GM21360 (cell line): ENCODE data around the gene KCNK5.

Experiments
- ATAC-seq: cut with Tn5 transposase; IDR thresholded peaks from one replicate; pipeline ENCODE4 v1.9.1; 2021; ENCODE audit warnings: mild to moderate bottlenecking, moderate library complexity; ENCODE audit not compliant: unreplicated experiment

KCNK5 gene

DNA sequence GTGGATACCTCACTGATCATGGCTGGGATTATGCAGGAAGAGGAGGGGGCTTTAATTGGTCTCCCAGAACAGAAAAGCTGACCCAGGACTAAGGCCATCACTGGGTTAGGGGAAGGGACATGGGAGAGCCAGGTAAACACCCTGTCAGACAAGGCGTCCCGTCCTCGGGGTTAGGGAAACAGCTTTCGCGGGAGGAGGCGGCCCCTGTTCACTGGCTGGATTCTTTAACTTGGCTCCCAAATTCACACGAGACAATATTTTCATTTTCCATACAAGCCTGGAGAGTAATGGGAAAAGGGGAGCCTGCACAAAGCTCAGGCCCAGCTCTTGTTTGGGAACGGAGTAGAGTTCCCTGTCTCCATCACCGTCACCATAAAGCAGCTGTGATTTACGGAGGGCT, 29.3 kb downstream of the KCNK5 start:
- no peak for ATAC-seq

DNA sequence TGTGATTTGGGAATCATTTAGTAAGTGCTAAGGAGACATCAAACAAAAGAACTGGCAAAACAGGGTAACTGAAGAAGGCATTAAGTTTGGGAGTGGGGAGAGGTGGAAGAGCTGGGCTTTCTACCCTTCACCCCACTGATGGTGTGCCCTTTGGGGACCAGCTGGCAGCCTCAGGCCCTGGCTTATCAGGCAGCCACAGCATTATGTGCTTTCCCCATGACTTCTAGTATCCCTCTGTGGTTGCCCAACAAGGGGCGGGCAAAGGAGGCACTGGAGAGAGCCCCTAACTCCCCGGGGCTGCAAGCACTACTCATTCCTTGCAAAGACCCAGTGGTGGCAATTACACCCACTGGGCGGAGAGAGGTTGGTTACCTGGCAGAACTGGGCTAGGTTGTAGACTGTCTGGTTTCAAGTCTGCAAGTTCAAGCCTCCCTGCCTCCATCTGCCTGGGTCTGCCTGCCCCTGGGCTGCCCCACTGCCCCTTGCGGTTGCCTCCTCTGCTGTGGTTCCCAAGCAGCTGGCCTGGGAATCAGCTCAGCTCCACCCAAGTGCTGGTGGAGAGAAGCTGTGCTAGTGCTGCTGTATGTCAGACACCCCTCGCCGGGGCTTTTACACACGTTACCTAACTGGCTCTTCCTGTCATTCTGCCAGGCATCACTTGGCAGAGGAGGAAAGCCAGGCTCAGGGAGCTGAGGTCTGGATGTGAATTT, 29.9 kb downstream of the KCNK5 start:
- no peak for ATAC-seq

DNA sequence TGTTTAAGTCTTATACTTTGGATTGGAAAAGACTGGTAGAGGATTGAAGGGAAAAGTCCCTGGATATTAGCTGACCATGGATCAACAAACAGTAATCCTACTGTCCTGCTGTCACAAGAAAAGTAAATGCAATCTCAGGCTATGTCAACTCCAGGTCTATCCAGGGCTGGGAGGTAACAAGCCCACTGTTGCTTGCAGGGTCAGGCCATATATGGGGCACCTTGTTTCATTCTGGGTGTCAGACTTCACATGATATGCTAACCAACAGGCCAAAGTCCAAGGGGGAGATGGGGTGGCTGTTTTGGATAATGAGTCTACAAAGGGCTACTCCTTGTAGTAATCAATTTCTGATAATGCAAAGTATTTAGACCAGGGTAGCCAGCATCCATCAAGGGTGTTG, 30.7 kb downstream of the KCNK5 start:
- no peak for ATAC-seq

DNA sequence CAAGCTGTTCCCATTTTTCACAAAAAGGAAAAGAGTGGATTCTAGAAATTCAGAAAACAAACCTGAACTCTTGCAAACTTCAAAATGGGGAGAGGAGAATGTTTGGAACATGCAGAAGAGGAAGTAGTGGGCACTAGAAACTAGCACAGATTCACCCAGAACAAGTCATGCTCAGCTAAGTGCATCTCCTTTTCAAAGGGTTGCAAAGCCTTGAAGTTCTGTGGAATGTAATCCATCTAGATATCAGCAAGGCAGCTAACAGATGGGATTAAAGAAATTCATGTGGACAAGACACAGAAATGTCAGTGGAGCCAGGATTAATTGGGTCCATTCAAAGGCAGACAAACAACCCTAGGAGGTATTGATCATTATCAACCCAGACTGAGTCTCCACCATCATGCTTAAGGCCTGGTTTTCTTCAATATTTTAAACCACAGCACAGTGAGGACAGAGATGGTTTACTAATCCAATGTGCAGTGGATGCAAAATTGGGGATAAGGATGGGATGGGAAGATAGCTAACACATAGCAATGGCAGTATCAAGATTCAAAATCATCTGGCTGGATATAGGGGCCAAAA, 31.3 kb downstream of the KCNK5 start:
- no peak for ATAC-seq

DNA sequence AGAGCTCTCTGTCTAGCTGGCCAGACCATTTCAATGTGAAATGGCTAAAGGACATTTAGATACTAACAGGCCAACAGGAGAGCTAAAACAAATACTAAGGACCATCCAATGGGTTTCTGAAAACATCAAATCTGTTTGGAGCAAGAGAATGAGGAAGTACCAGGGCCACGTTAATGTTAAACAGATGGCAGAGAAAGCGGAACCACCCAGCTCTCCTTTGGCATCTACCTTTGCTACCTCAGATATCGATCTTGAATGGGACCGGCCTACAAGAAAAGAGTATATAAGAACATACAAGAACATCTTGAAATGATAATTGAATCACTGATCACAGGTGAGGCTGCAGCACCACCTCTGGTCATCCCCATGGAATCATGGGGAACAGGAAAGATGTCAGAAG, 31.8 kb downstream of the KCNK5 start:
- no peak for ATAC-seq

DNA sequence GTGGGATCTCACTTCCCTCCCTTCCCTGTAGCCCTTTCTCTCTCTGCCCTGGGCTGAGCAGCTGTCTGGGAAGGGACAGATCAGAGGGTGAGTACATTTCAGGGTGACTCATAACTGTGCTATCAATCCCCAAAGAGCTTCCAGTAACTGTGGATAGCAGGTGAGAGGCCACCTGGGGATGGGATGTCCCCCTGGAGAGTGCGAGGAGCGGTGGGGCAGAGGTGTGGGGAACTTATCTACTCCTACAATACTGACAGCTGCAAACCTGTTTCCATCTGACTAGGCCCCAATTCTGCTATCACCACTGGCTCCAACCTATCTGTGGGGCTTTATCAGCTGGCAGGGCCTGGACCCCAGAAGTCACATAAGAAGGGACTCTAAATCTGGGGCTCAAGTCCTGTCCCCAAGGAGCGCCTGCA, 32.6 kb downstream of the KCNK5 start:
- no peak for ATAC-seq

DNA sequence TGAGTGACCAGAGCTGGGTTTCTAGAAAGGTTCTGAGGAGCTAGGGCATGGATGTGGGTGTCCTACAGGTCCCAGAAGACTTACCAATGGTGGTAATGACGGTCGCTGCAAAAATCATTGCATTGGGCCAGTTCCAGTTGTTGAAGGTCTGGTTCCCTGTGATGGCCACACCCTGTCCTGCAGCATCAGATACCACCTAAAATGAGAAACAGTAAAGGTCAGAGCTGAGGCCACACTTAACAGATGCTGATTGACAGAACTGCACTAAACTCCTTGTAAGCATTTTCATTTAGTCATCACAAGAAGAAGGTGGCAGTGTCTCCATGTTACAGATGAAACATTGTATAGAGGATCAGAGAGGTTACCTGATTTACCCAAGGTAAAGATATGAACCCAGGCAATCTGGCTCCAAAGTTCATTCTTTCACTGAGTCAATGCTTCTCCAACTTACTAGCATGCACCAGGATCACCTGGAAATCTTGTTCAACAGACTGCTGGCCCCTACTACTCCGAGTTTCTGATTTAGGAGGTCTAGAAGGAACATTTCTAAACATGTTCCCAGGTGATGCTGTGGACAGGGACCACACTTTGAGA, 33.4 kb downstream of the KCNK5 start:
- ATAC-seq: no peak

DNA sequence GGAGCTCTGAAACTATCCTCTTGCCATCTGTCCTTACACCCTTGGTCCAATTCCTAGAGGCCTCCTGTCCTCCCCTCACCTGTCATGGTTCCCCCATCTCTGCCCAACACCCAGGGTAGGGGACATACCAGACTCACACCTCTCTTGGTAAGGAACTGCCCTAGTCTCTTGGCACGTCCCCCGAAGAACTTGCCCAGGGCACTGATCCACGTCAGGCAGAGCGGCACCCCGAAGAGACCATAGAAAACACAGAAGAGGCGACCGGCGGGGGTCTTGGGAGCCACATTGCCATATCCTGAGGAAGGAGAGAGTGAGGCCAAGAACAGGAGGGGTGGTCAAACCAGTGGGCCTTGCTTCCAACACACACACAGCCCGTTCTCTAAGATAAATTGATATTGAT, 34.8 kb downstream of the KCNK5 start:
- ATAC-seq: no peak

DNA sequence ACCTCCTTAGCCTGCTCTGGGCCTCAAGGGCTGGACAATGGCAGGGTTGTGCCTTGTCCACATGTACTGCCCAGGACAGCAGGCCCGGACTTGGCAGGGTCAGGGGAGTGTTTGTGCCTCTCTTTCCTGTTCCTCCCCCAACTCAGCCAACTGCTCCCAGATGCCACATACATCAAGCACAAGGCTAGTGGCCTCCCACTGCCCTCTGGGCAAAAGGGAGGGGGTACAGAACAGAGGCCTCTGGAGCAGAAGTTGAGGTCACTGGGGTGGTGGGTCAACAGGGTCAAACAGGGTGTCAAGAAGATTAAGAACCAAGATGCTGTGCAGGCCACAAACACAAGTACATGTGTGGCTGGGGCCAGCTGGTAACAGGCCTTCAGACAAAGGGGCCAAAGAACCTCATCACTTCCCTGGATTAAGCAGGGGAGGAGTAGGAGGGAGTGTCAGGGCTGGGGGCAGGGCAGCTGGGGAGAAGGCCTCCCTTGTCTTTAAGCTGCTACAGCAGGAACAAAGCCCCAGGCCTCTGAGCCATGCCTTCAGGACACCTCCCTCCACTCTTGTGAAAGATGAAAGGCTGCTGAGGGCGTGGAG, 36.0 kb downstream of the KCNK5 start:
- ATAC-seq: no peak

DNA sequence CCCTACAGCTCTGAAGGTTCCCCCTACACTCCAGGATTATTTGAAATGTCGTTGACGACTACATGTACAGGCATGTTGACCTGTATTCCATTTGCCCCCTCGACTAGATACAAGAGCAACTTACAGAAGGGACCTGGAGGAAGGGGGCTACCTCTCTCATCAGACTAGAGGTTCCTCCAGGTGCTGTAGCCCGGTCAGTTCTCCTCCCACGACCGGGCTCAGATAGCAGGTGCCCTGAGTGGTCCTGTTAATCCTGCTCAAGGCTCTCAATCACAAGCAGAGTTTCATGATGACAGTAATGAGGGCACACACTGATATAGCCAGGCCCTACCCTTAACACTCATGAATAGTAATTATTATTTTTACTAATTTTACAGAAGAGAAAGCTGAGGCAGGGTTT, 36.5 kb downstream of the KCNK5 start:
- no peak for ATAC-seq

DNA sequence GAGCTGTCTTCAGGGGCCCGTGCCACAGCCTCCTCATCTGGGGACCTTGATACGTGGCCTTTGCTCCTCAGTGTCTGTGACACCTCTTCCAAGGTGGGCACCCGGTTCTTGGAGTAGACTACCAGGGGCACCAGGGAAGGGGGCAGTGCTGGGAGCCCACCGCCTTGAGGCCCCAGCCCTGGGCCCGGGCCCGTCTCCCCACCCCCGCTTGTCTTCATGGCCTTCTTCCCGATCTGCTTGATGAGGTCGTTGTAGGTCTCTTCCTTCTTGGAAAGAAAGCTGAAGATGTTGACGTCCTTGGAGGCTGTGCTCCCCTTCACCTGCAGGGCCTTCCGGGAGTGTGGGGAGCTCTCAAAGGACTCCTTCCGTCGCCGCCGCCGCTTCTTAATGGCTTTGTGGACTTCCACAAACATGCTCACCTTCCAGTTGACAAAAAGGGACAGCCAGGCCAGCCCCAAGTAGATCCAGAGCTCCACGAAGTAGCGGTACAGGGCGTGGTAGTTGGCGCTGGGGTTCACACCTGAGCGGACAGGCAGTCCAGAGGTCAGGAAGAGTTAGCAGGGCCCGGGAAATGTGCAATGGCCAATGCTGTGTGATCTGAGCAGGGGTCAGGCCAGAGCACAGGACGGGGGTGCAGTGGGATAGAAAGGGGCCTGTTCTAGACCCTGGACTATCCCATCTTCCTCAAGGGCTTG, 37.9 kb downstream of the KCNK5 start:
- no peak for ATAC-seq

DNA sequence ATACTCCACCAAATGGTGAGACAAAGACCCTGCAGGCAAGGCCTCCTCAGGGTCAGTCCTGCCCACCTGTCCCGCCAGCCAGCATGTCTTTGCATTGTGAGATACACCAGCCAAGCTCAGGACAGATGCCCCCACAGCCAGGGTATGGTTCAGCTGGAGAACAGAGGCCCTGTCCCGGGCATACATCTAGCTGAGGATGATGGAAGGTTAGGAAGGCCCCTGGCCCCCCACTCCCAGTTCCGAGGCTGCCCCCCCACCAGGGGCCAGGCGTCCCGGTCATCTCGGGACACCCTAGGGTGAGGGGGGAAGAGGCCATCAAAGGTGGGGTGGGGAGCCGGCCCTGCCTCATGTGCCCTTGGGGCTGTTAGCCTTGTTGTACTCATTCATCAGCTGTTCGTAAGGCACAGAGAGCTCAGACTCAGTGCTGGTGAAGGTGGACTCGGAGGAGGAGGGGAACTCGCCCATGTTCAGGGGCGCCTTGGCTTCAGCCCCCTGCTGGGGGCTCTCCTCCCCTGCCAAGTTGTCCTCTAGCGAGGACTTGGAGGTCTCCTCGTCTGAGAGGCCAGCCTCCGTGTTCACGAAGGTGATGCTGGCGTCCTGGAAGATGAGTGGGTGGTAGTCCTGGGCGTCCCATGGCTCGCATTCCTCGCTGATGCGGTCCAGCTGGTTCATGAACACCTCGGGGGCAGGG, 38.6 kb downstream of the KCNK5 start:
- ATAC-seq: no peak

DNA sequence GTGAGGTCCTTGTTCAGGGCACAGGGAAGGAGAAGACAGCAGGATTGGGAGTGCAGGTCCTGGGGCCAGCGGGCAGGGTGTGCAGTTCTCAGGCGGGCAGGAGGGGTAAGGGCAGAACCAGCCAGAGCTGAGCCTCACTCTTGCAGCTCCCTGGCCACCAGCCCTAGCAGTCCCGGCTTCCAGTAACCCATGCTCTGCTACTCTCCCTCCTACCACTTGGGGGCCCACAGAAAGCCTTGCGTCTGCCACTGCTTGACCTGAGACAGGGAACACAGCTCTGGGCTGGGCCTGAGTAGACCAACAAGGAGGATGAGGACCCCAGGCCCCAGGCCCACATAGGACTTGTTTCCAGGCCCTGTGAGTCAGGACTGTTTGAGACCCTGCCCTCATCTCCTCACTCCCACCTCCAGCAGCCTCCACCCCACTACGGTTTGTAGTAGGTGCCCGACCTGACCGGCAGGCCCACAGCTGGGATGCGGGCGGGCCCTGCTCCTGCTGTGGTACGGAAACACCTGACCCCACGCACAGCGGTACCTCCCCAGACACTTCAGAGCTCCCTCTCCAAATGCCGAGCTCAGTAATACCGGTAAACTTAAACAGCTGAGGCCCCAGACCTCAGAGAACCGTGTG, 39.2 kb downstream of the KCNK5 start:
- no peak for ATAC-seq

DNA sequence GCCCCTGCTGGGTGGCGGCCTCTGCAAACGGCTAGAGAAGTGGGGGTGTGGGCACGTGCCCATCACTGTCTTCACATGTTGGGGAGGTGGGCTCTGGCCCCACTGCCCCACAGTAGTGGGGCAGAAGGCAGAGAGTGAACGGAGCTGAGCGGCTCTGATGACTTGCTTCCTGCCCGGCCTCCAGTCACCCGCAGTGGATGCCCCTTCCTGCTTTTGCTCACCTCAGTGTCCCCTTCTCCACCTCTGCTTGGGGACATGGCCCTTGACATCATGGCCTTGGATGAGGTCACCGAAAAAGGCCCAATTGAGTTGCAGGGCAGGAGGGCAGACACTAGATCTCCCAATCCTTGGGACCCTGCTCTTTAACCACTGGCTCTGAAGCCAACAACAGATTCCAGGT, 40.1 kb downstream of the KCNK5 start:
- ATAC-seq: no peak

DNA sequence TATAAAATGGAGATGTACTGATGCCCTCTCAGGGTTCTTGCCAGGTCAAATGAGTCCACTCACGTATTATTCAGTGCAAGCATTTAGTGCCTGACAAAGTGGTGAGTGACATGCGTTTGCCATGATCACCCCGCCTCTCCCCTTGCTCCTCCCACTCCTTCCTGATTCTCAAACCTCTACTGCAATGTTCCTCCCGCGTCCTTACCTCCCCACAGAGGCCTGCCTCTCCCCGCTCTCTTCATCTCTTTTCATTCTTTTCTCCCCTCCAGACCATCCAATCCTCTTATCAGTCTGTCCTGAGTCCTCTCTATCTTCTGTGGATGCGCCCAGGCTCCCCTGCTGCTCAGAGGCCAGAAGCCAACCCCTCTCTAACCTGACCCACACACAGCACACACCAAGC, 40.7 kb downstream of the KCNK5 start:
- ATAC-seq: no peak

DNA sequence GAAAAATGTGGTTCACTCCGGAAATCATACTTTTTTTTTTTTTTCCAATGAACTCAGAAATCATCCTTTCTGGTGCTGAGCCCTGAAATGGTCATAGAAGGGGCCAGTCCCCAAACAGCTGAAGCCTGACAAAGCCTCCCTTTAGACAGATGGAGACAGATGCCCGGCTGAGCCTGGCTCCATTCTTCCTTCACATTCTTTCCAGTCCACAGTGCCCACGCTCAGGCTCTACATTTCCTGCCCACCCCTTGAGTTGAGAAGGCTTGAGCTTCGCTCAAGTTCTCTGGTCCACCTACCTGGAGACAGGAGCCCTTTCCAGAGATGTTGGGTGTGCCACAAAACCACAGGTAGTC, 41.2 kb downstream of the KCNK5 start:
- no peak for ATAC-seq

DNA sequence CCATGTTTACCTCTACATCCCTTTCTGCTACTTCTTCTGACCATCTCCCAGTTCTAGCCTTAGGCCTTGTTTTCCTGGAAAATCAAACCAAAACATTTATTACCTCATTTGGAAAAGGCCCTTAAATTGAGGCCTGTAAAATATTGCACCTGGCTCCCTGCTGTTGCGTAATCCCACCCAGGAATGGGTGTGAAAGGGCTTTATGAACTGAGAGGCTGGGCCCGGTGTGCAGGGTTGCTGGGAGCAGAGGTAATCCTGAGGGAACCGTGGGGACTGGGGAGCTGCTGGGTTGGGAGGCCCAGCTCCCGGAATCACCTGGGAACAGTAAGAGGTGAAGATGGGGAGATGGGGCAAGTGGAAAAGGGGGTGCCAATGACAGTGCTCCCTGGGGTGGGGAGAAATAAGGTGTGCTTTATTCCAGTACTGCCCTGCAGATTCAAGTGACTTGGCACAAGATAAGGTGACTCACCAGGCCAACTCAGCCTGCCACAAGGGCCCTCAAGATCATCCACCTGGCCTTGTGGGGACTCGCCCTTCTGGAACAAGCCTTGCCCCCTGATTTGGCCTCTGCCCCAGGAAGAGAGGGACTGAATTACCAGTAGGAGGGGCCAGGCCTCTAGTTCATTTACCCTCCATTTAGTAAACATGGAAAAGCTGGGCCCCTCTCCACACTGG, 44.2 kb downstream of the KCNK5 start:
- no peak for ATAC-seq

DNA sequence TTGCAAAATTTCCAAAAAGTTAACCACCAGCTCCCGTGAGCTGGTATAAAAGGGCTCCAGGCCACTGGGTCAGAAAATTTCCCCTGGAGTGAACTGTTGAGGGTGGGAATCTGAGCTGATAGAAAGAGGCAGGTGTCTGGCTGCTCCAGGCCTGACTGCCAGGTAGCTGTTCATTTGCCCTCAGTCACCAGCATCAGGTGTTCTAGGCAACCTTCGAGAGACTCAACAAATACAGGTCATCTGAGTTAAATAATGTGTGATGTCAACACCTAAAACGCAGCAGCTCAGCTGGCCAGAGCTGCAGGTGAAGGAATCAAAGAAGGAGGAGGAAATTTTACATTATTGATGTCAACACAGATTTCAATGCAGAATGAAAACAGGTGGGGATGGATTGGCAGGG, 46.7 kb downstream of the KCNK5 start:
- no peak for ATAC-seq

DNA sequence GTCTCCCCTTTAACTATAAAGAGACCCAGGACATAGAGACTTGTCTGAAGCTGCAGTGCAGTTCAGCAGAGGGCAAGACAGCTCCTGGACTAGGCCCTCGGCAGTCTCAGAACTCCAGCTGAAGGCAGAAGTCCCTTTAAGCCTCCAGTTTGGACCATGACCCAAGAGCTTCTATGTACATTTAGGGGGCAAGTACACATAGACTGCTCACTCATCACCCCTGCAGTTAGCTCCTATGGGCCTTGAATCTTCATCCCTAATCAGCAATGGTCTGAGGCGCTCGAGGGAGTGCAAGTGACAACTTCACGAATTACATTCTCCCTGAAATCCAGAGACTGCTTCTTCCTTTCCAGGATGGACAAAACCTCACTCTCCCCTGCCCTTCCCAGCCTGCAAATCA, 47.4 kb downstream of the KCNK5 start:
- ATAC-seq: no peak

DNA sequence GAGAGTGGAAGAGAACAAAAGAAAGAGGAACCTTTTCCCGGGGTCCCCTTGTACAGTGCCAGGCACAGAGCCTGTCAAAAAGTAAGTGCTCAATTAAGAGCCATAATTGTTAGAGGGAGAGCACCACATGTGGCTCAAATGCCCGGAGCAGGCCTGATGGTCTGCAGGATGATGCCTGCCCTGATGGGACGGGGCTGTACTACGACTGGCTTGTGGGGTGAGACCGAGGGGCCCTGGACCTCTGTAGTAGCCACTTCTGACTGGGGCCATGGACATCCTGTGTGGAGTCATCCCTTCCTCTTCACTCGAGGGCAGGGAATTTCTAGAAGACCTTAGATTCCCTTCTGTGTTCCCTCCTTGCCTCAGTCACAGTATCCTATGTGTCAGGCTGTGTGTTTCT, 47.9 kb downstream of the KCNK5 start:
- no peak for ATAC-seq
